Measurements from ENCODE around the gene RHOC. TPM values are rescaled to one million over a fixed set of nuclear protein-coding genes. Genes with fewer than 3 reads are reported as not detected.

RHOC gene
- total RNA-seq, 1 donor from 2014 or later: 50.4 TPM

DNA sequence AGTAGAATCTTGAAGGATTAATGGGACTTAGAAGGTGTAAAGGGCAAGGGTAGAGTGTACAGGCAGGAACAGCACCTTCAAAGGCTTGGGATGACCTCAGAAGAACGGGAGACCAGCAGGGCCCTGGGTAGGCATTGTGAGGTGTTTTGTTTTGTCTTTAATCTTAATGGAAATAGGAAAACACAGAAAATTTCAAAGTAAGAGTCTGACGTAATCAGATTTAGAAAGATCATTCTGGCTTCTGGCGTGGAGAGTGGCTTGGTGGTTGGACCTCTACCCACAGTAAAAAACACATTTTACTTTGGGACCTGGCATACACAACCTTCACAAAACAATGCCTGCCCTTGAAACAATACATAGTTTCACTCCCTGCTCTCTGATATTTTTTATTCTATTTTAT, 28.3 kb downstream of the RHOC start:
- Mint-ChIP-seq H3K36me3 (ENCODE audit: low read depth) (peaks cover 27% of the 10 kb centered on the region), H3K9me3 (no peaks in the 10 kb centered on the region), H3K27me3 (ENCODE audit: insufficient read depth) (no peaks in the 10 kb centered on the region), H3K4me1 (ENCODE audit: low read depth) (peaks cover 54% of the 10 kb centered on the region), H3K27ac (no peak overlapping the region), H3K4me3 (no peak overlapping the region)
- no peak for DNase-seq (ENCODE audit: low spot score)
- intact Hi-C loops (cut with micrococcal nuclease): loop anchor here (10.0 kb wide), 1 partner anchor 174 kb away; the partner anchor contains the start of gene WNT2B

DNA sequence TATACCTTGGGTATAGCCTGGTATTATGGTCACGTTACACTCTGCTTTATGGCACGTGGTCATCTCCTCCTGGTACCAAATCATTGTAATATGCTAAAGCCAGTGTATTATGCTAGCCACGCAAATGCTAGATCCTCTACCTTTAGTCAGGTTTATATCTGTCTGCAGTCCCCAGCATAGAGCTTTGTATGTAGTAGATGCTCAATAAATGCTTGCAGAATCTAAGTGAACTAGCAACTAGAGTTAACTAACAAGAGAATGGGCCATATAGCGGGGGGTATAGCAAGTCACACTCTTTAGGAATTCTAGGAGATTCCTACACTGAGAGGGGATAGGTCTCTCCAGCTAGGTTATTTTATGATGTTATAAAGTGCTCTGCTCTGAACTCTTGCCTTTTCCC, 29.4 kb downstream of the RHOC start:
- no peaks in the 10 kb centered on the region for H3K27me3 Mint-ChIP-seq (ENCODE audit: insufficient read depth)
- peaks cover 31% of the 10 kb centered on the region for H3K36me3 Mint-ChIP-seq (ENCODE audit: low read depth)
- intact Hi-C loops (cut with micrococcal nuclease): loop anchor here (10.0 kb wide), 1 partner anchor 173 kb away; the partner anchor contains the start of gene WNT2B
- H3K9me3 Mint-ChIP-seq: no peaks in the 10 kb centered on the region
- H3K4me3 Mint-ChIP-seq: peak overlapping the region; percentile 9
- no peak for DNase-seq (ENCODE audit: low spot score)
- H3K4me1 Mint-ChIP-seq (ENCODE audit: low read depth): peaks cover 61% of the 10 kb centered on the region
- H3K27ac Mint-ChIP-seq: no peak overlapping the region

DNA sequence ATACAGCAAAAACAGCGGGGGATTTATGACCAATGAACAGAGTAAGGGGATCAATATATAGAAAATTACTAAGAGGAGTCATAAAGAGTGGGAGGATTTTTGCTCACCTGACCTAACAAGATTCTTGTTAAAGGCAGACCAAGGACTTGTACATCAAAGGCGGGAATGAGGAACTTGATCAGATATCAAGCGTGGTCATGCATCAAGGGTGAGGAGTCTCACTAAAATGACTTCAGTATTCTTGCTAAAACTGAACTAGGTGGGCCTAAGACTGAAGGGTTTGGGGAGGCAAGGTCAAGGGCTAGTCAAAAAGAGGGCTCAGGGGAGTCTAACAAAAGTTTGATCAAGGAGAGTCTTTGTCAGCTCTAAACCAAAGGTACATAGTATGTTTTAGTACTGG, 30.4 kb downstream of the RHOC start:
- intact Hi-C loops (cut with micrococcal nuclease): loop anchor here (10.0 kb wide), 1 partner anchor 172 kb away; the partner anchor contains the start of gene WNT2B
- H3K27me3 Mint-ChIP-seq (ENCODE audit: insufficient read depth): no peaks in the 10 kb centered on the region
- peak overlapping the region; percentile 81 for H3K4me3 Mint-ChIP-seq
- H3K27ac Mint-ChIP-seq: no peak overlapping the region
- H3K36me3 Mint-ChIP-seq (ENCODE audit: low read depth): peaks cover 35% of the 10 kb centered on the region
- no peaks in the 10 kb centered on the region for H3K9me3 Mint-ChIP-seq
- H3K4me1 Mint-ChIP-seq (ENCODE audit: low read depth): peaks cover 61% of the 10 kb centered on the region
- DNase-seq (ENCODE audit: low spot score): no peak

DNA sequence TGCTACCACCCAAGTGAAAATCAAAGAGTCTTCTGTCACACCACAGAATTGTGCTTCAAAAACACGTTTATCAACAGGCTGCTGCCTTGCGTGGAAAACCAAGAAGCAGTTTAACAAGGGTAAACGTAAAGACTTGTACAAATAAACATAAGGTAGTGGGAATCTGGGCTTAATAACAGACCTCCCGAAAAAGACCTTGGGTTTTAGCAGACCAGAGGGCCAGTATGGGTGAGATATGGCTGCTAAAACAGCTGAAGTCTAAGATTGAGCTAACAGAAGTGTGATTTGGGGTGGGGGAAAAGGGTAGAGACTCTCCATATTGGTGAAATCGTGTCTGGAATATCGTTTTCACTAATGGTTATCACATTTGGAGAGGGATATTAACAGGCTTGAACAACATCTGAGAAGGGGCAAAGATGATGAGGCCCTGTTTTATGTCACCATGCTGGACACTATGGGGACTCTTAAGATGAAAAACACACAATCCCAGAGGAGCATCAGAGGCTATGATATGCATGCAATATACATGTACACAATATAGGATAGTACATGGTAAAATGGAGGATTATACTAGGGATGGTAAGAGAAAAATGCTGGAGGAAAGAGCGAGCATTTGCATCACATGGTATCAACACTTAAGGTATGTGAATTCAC, 31.1 kb downstream of the RHOC start:
- peaks cover 42% of the 10 kb centered on the region for H3K36me3 Mint-ChIP-seq (ENCODE audit: low read depth)
- no peaks in the 10 kb centered on the region for H3K27me3 Mint-ChIP-seq (ENCODE audit: insufficient read depth)
- H3K27ac Mint-ChIP-seq: peak overlapping the region; percentile 72
- peak overlapping the region; percentile 81 for H3K4me3 Mint-ChIP-seq
- intact Hi-C loops (cut with micrococcal nuclease): loop anchor here (10.0 kb wide), 1 partner anchor 171 kb away; the partner anchor contains the start of gene WNT2B
- peaks cover 61% of the 10 kb centered on the region for H3K4me1 Mint-ChIP-seq (ENCODE audit: low read depth)
- H3K9me3 Mint-ChIP-seq: no peaks in the 10 kb centered on the region
- no peak for DNase-seq (ENCODE audit: low spot score)

DNA sequence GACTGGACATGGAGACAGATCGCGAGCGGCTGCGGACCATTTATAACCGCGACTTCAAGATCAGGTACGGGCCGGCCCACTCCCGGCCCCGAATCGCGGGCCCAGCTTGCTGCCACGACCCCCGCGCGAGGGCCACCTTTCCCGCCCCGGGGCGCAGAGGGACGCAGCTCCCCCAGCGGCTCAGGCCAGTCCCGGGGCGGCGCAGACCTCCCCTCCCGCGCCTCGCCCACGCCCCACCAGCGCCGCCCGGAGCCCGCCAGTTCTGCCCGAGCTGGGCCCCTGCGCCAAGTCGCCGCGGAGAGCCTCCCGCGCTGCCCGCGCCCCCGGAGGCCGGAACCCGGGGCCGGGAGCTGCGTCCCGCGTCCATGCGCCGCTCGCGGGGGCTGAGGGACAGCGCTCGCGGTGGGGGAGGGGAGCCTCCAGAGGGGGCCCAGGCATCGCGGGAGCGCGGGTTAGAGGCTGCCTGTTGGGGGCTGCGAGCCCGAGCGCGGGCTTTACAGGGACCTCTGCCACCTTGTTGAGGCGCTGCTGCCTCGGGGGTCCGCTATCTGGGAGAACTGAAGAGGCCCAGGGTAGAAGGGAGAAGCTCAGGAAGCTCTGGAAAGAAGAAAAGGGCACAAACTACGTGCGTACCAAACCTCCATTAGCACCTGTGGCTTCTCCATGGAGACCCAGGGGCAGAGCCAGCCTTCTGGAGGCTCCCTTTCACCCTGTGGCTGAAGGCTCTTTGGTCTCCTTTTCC, 31.8 kb downstream of the RHOC start:
- H3K4me3 Mint-ChIP-seq: peak overlapping the region; percentile 97
- intact Hi-C loops (cut with micrococcal nuclease): loop anchor here (1.0 to 10.0 kb wide), 3 partner anchors 30 to 170 kb away; partner anchors contain the start of genes CAPZA1, ST7L and WNT2B
- peaks cover 49% of the 10 kb centered on the region for H3K36me3 Mint-ChIP-seq (ENCODE audit: low read depth)
- H3K4me1 Mint-ChIP-seq (ENCODE audit: low read depth): peaks cover 61% of the 10 kb centered on the region
- H3K27me3 Mint-ChIP-seq (ENCODE audit: insufficient read depth): no peaks in the 10 kb centered on the region
- H3K27ac Mint-ChIP-seq: peak overlapping the region; percentile 98
- DNase-seq (ENCODE audit: low spot score): peak; percentile 31
- H3K9me3 Mint-ChIP-seq: no peaks in the 10 kb centered on the region

DNA sequence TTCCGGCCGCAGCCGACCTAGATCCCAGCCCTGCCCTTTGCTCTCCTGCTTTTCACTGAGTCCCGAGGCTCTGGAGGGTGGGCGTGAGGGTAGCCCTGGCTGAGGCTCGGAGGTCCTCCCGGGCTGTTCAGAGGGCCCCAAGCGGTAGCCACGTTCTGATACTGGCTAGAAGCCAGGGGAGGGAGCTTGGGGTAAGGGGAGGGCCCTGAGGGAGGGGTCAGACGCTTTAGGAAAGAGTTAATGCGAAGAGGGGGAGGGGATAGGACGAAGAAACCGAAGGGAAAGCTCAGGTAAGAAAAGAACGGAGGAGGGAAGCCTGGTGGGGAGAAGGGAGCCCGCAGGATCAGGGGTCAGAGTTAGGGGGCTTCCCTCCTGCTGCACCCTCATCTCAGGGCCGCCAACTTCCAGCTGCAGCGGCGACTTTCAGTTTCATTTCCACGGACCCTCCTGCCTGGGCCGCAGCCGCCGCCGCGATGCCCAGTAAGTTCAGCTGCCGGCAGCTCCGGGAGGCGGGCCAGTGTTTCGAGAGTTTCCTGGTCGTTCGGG, 32.4 kb downstream of the RHOC start, which contains the start of gene MOV10:
MOV10 (plus strand) TSS at position 220 of the 546 bp plus-strand sequence; CDS start at position 474, 254 bp downstream.
- peaks cover 61% of the 10 kb centered on the region for H3K4me1 Mint-ChIP-seq (ENCODE audit: low read depth)
- intact Hi-C loops (cut with micrococcal nuclease): loop anchor here (1.0 to 10.0 kb wide), 3 partner anchors 31 to 170 kb away; partner anchors contain the start of genes CAPZA1, ST7L and WNT2B
- H3K27me3 Mint-ChIP-seq (ENCODE audit: insufficient read depth): no peaks in the 10 kb centered on the region
- H3K9me3 Mint-ChIP-seq: no peaks in the 10 kb centered on the region
- H3K4me3 Mint-ChIP-seq: peak within 1 kb of the TSS; percentile 97
- peak; percentile 59 for DNase-seq (ENCODE audit: low spot score)
- H3K36me3 Mint-ChIP-seq (ENCODE audit: low read depth): peaks cover 52% of the 10 kb centered on the region
- H3K27ac Mint-ChIP-seq: peak within 1 kb of the TSS; percentile 98

DNA sequence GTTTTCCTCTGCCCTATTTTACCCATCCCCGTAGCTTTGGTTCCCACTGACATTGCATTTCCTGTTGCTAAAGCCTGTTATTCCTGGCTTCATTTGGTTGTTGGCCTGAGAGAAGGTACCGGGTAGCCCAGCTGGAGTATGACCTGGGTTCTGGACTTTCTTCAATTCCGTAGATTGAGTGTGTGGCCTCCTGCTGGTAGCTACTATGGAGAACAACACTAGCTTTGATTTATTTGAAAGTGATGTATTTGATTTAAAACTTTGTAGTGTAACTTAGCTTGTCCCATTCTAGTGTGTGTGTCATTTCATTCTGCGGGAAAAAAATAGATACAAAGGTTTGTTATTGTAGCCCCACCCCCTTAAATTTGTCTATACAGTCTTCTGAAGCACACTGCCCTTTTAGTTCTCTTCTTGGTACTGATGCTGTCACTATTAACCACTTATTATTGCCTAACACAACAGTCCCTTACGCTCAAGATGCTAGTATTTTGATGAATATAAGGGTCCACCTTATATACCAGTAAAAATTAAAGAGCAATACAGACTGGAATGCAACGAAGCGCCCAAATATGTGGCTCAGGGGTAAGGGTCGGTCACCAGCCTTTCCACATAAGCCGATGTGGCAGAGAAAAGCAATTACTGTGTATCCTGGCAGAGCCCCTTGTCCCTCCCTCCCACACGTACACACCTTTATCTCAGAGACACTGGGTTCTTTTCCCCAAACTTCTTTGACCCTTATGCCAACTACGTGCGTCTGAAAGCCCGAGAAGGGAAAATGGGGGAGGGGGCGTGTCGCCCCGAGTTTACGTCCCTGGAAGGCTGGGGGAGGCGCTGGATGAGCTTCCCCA, 33.1 kb downstream of the RHOC start:
- H3K4me3 Mint-ChIP-seq: peak overlapping the region; percentile 97
- intact Hi-C loops (cut with micrococcal nuclease): loop anchor here (1.0 to 10.0 kb wide), 3 partner anchors 31 to 169 kb away; partner anchors contain the start of genes CAPZA1, ST7L and WNT2B
- peaks cover 52% of the 10 kb centered on the region for H3K36me3 Mint-ChIP-seq (ENCODE audit: low read depth)
- DNase-seq (ENCODE audit: low spot score): no peak
- H3K9me3 Mint-ChIP-seq: no peaks in the 10 kb centered on the region
- no peaks in the 10 kb centered on the region for H3K27me3 Mint-ChIP-seq (ENCODE audit: insufficient read depth)
- H3K4me1 Mint-ChIP-seq (ENCODE audit: low read depth): peaks cover 61% of the 10 kb centered on the region
- peak overlapping the region; percentile 98 for H3K27ac Mint-ChIP-seq

DNA sequence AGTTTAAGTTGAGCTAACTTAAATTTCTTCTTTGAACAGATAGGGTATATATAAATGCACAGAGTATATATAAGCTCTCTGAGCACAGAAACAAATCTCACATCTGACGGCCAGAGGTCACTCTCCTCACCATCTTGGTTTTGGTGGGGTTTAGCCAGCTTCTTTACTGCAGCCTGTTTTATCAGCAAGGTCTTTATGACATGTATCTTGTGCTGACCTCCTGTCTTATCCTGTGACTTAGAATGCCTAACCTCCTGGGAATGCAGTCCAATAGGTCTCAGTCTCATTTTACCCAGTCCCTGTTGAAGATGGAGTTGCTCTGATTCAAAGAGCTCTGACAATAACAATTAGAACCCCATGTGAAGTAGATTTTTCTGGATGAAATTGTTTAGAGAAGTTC, 34.1 kb downstream of the RHOC start:
- DNase-seq (ENCODE audit: low spot score): no peak
- Mint-ChIP-seq H3K9me3 (no peaks in the 10 kb centered on the region), H3K36me3 (ENCODE audit: low read depth) (peaks cover 59% of the 10 kb centered on the region), H3K27ac (peak overlapping the region; percentile 60), H3K27me3 (ENCODE audit: insufficient read depth) (no peaks in the 10 kb centered on the region), H3K4me3 (peak overlapping the region; percentile 62), H3K4me1 (ENCODE audit: low read depth) (peaks cover 62% of the 10 kb centered on the region)
- intact Hi-C loops (cut with micrococcal nuclease): loop anchor here (10.0 kb wide), 1 partner anchor 168 kb away; the partner anchor contains the start of gene WNT2B

DNA sequence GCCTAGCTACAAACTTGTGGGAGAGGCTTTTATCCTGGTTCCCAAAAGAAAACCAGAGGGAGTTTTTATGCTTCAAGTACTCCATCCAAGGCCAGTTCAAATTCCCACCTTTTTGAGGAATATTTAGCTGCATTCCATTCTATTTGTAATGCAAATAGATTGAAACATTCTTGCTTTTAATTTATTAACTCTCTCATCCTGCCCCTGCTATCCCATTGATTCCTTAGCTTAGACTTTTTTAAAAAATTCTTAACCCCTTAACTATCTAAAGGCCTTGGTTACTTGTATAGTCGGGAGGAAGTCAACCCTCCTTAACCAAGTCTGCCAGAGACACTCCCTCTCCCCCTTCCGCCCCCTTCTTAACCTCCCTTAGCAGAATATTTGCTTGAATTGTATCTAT, 34.9 kb downstream of the RHOC start:
- peaks cover 59% of the 10 kb centered on the region for H3K4me1 Mint-ChIP-seq (ENCODE audit: low read depth)
- DNase-seq (ENCODE audit: low spot score): no peak
- intact Hi-C loops (cut with micrococcal nuclease): loop anchor here (10.0 kb wide), 1 partner anchor 167 kb away; the partner anchor contains the start of gene WNT2B

DNA sequence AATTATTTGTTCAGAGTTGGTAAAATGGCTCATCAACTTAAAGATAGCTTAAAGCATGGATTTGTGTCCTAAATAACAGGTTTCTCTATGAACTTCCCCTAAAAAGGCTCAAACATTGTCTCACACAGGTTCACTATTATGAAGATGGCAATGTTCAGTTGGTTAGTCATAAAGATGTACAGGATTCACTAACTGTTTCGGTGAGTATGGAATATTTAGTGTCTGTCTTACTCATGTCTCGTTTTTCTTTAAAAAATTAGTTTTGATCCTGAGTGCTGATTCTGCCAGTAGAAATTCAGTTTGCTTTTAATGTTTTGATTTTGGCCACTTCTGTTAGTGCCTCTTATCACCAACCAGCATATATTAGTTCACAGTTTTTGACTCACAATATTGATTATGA, 40.0 kb downstream of the RHOC start:
- intact Hi-C loops (cut with micrococcal nuclease): loop anchor here (2.0 kb wide), 2 partner anchors 16 to 38 kb away; no protein-coding TSS in a partner anchor
- peaks cover 28% of the 10 kb centered on the region for H3K4me1 Mint-ChIP-seq (ENCODE audit: low read depth)
- DNase-seq (ENCODE audit: low spot score): no peak
- H3K27me3 Mint-ChIP-seq (ENCODE audit: insufficient read depth): no peaks in the 10 kb centered on the region
- H3K4me3 Mint-ChIP-seq: no peak overlapping the region
- peaks cover 66% of the 10 kb centered on the region for H3K36me3 Mint-ChIP-seq (ENCODE audit: low read depth)
- no peaks in the 10 kb centered on the region for H3K9me3 Mint-ChIP-seq
- peak overlapping the region; percentile 76 for H3K27ac Mint-ChIP-seq

More for the DNA sequence above, 34.9 kb downstream of the RHOC start:
- H3K36me3 Mint-ChIP-seq (ENCODE audit: low read depth): peaks cover 67% of the 10 kb centered on the region
- H3K27me3 Mint-ChIP-seq (ENCODE audit: insufficient read depth): no peaks in the 10 kb centered on the region
- no peak overlapping the region for H3K27ac Mint-ChIP-seq
- H3K4me3 Mint-ChIP-seq: no peak overlapping the region
- H3K9me3 Mint-ChIP-seq: no peaks in the 10 kb centered on the region

DNA sequence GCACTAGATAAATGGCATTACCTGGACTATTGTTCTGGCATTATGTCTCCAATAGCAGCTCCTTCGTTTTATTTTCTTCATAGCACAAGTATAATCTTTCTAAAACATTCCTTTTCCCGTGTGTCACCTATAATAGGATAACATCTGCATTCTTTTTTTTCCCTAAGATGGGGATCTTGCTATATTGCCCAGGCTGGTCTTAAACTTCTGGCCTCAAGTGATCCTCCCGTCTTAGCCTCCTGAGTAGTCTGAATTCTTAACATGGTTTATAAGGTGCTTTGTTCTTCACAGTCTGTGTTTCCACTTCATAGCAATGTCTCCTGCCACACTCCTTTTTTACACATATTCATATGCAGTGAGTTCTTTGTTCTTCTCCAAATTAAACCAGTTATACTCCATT, 41.1 kb downstream of the RHOC start:
- H3K4me1 Mint-ChIP-seq (ENCODE audit: low read depth): peaks cover 28% of the 10 kb centered on the region
- H3K27me3 Mint-ChIP-seq (ENCODE audit: insufficient read depth): no peaks in the 10 kb centered on the region
- no peaks in the 10 kb centered on the region for H3K9me3 Mint-ChIP-seq
- no peak for DNase-seq (ENCODE audit: low spot score)
- peaks cover 63% of the 10 kb centered on the region for H3K36me3 Mint-ChIP-seq (ENCODE audit: low read depth)
- no peak overlapping the region for H3K4me3 Mint-ChIP-seq
- intact Hi-C loops (cut with micrococcal nuclease): loop anchor here (2.0 kb wide), 2 partner anchors 15 to 39 kb away; no protein-coding TSS in a partner anchor
- no peak overlapping the region for H3K27ac Mint-ChIP-seq

DNA sequence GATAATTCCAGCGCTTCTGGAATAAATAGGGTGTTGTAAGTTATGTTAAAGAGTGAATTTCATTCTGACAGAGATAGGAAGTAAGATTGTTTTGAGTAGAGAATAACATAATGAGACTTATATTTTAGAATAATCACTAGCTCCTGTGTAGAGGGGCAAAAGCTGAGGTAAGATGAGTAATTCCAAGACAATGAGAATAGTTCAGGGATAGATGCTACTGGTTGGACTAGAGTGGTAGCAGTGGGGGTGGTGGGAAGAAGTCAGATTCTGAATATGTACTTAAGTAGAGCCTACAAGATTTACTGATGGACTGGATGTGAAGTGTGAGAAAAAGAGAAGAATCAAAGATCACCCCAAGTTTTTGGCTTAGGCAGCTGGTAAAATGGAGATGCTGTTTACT, 55.7 kb downstream of the RHOC start:
- H3K36me3 Mint-ChIP-seq (ENCODE audit: low read depth): peaks cover 43% of the 10 kb centered on the region
- peaks cover 15% of the 10 kb centered on the region for H3K4me1 Mint-ChIP-seq (ENCODE audit: low read depth)
- intact Hi-C loops (cut with micrococcal nuclease): loop anchor here (1.0 to 2.0 kb wide), 2 partner anchors 9 to 16 kb away; no protein-coding TSS in a partner anchor
- no peak for DNase-seq (ENCODE audit: low spot score)
- no peaks in the 10 kb centered on the region for H3K27me3 Mint-ChIP-seq (ENCODE audit: insufficient read depth)
- no peaks in the 10 kb centered on the region for H3K9me3 Mint-ChIP-seq
- peak overlapping the region; percentile 13 for H3K27ac Mint-ChIP-seq
- H3K4me3 Mint-ChIP-seq: no peak overlapping the region
